Thyroid gland (tissue), 4 donors: ENCODE measurements around the gene AQP3.

Source experiments
- CTCF ChIP-seq, 6 experiments: fragments of 200-600 bp in 3 of 6; fragments of 450-650 bp in 3 of 6; sonication (generic) in 3 of 6; IDR thresholded peaks; one replicate each; pipeline ENCODE4 v1.5.1; 2016 to 2019; ENCODE audit warnings: antibody characterized with exemption in 6 of 6, mild to moderate bottlenecking in 2 of 6, inconsistent platforms in 1 of 6, moderate library complexity in 1 of 6
- POLR2A ChIP-seq, 2 donors: fragments of 450-650 bp; IDR thresholded peaks; one replicate each; pipeline ENCODE4 v1.6.1; 2017; ENCODE audit warnings: antibody characterized with exemption in 2 of 2, mild to moderate bottlenecking in 2 of 2, moderate library complexity in 1 of 2

- TF ChIP-seq CTCF (IDR thresholded peaks at IDR 0.05), result no peak
- no peak for TF ChIP-seq POLR2A (IDR thresholded peaks at IDR 0.05)
Measured at GRCh38 chr9:33440204-33440603, 7.2 kb downstream of the AQP3 start.
